ENCODE results near the gene FER.
"Not testable (repeated sequence)": the region's sequence is repeated elsewhere in the genome, so short reads cannot be mapped to it uniquely, and the experiment has no call there.

Gene FER

DNA sequence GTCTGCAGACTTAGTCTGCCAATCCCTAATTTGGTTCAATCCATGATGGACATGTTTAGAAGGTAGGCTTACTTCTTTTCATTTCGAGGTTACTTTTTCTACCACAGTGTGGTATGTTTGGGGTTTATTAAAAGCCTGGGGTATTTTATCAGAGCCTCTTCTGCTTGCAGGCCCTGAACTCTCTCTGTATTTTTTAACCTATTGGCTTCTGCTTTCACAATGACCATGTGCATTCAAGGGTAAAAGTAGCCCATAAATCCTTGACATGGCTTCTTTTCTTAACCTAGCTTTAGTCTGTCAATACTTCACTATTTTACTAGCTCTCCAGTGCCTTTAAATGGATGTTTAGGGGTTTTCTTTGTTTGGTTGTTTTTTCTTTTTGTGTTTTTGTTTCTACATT is 286.6 kb downstream of the FER start:
- no peak for DNase-seq (ENCODE audit: low read depth in 2 of 2)

DNA sequence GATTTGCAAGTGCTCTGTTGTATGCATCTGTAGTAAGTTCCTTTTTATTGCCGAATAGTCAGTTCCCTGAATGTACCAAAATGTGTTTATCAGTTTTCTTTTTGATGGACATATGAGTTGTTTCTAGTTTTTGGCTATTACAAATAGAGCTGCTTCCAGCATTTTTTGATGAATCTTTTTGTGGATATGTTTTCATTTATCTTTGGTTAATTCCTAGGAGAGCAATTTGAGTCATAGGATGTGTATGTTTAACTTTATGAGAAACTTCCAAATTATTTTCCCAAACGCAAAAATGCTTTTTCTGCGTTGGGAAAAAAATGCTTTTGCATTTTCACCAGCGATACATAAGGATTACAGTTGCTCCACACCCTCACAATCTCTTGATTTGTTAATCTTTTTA is 287.7 kb downstream of the FER start:
- no peak for DNase-seq (ENCODE audit: low read depth in 2 of 2)

DNA sequence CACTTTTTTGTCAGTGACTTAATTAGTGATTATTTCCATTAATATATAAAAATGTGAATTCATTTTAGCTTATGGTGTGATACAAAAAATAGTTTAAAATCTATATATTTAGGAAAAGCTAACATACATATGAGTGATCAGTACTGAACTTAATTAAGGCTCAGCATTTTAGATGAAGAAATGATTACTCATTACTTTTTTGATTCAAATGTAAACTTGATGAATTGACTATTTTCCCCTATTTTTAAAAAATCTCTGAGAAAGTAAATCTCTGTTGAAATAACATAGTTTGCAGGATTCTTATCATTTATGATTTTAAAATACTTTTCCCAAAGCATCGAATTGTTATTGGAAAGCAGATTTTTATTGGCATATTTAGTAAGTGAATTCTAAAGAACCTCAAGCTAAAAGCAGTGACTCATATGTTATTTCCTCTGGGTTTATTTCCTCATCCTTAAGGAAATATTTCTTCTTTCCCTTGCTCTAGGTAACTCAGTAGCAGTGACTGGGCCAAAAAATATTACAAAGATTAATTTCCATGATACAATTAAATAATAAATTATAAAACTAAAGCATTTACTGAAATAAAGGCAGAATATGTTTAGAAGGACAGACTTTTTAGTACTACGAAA is 290.6 kb downstream of the FER start:
- no peak for DNase-seq (ENCODE audit: low read depth in 2 of 2)

GRCh38 chr5:109041317-109041716 is 293.6 kb downstream of the FER start:
- DNase-seq (ENCODE audit: low read depth in 2 of 2) = no peak

- no peak for DNase-seq (ENCODE audit: low read depth in 2 of 2)
These were observed 298.0 kb downstream of the FER start for GRCh38 chr5:109045710-109046109.

GRCh38 chr5:109049565-109049964 is 301.9 kb downstream of the FER start:
- no peak for DNase-seq (ENCODE audit: low read depth in 2 of 2)

DNA sequence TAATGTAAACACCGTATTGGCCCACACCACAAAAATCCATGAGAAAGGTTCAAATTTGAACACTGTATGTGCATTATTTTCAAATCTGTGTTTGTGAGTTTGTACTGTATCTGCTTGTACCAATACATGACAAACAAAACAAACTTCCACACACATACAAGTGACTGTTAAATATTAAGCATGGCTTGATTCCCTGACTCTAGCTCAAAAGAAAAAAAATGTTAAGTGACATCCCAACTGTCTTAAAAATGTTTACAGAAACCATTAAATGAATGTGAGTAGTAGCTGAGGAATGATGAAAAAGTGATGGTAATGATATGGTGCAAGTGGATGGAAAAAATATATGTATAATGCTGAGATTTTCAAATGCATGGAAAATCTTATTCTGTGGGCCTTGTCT is 302.6 kb downstream of the FER start:
- not testable (repeated sequence) for DNase-seq (ENCODE audit: low read depth in 2 of 2)

DNA sequence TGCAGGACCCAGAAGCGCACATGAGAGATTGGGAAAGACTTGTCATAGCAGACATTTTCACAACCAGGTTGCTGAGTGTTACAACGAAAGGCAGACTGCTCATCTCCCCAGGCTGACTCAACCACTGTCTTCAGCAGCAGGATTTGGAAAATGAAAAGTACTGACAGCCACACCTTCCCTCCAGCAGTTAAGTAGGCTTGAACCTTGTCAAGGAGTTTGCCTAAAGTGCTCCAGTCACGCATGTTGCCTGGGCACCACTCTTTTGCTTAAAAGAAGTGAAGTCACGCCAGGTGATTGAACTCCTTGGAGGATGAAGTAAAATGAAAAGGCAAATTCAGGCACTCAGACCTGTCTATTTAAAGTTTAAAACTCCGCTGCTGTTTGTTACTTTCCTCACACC is 304.5 kb downstream of the FER start:
- not testable (repeated sequence) for DNase-seq (ENCODE audit: low read depth in 2 of 2)

DNA sequence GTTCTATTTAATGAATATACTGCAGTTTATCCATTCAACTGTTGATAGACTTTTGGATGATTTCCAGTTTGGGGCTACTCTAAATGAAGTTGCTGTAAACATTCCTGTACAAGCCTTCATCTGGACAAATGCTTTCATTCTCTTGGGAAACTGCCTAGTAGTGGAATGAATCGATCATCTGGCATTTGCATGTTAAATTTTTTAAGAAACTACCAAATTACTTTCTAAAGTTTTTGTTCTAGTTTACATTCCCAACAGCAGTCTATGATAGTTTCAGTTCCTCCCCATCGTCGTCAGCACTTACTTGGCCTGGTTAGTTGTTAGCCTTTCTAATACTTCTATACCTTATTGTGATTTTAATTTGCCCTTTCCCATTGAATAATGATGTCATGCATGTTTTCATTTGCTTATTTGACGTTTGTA is 306.3 kb downstream of the FER start:
- no peak for DNase-seq (ENCODE audit: low read depth in 2 of 2)

DNA sequence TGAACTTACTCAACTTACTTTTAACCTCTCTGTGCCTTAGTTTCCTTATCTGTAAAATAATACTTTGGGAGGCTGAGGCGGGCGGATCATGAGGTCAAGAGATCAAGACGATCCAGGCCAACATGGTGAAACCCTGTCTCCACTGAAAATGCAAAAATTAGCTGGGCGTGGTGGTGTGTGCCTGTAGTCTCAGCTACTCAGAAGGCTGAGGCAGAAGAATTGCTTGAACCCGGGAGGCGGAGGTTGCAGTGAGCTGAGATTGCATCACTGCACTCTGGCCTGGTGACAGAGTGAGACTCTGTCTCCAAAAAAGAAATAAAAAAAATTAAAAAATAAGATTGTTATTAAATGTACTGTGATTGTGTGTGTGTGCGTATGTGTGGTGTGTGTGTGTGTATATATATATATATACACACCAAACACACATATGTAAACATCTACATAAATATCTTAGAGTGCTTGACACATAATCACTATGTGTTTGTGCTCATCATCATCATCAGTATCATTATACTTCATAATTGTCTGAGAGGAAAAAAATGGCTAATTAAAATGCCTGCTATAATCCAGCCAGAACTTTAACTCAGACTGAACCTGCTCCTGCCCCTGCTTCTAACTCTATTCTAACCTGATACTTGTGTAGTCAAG is 312.8 kb downstream of the FER start:
- no peak for DNase-seq (ENCODE audit: low read depth in 2 of 2)

- no peak for DNase-seq (ENCODE audit: low read depth in 2 of 2)
These were observed 315.0 kb downstream of the FER start for GRCh38 chr5:109062664-109063063.

- no peak for DNase-seq (ENCODE audit: low read depth in 2 of 2)
These were observed 315.5 kb downstream of the FER start for GRCh38 chr5:109063223-109063622.

DNA sequence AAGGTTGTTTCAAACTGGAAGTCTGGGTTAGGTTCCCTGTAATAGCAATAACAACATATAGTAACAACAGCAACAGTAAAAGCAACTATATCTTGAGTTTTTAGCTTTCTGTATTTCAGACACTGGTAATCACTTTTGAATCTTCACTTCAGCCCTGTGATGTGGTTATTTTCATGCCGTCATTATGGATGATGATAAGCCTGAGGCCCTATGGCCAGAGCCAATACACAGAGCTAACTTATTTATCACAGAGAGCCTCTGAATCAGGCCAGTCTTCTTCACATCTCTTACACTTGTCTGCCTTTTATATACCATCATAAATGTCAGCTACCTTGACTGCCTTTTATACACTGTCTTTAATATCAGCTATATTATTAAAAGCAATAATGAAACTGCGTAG is 329.0 kb downstream of the FER start:
- DNase-seq (ENCODE audit: low read depth in 2 of 2) = no peak

- no peak for DNase-seq (ENCODE audit: low read depth in 2 of 2)
These were observed 330.8 kb downstream of the FER start for GRCh38 chr5:109078448-109078847.

DNA sequence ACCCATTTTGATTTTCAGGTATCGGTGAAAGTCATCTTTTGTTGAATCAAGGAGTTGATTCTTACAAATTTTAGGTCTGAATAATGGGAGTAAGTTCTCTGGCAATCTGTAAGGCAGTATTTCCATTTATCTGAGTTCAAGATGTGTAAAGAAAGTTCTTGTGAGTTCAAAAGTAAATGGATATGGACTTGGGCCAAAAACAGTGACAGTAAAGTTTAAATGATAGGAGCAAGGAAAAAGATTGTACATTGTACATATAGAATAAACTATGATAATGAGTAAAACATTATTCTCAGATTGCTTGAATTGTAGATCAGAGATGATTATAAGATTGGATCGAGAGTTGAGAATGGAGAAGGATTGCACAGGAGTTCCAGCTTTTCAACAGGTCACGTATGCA is 332.8 kb downstream of the FER start:
- no peak for DNase-seq (ENCODE audit: low read depth in 2 of 2)

DNA sequence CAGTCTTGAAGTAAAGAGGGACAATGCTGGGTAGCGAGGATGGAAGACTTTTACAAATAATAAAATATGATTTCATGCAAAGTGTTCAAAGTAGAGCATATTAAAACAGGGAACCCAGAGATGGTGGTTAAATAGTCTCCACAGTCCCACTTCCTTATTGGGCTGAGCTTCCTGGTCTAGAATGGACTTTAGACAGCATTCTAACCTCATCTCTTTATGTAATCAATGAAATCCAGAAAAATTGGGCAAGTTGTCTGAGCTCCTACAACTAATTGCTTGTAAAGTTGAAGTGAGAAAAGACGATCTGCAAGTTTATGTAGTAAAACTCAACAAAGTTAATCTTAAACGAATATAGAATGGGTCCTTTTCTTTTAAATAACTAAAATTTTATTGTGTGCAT is 333.2 kb downstream of the FER start:
- no peak for DNase-seq (ENCODE audit: low read depth in 2 of 2)

- no peak for DNase-seq (ENCODE audit: low read depth in 2 of 2)
These were observed 336.2 kb downstream of the FER start for GRCh38 chr5:109083937-109084336.

DNA sequence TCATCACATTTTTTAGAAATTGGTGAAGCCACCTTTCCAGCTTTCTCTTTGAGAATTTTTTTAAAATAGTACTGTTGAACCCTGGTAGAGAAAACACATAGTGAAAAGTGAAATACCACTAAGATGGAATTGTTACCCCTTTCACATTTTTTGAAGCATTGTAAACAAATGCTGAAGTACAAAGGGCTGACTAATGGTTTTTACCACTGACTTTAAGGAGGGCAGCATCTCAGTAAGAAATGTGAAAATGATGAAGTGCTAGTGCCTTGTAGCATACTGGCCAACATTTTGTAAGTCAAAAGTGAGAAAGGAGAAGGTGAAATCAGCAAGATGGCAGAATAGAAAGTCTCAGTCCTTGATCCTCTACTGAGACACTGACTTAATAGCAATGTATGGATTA is 341.5 kb downstream of the FER start:
- no peak for DNase-seq (ENCODE audit: low read depth in 2 of 2)

DNA sequence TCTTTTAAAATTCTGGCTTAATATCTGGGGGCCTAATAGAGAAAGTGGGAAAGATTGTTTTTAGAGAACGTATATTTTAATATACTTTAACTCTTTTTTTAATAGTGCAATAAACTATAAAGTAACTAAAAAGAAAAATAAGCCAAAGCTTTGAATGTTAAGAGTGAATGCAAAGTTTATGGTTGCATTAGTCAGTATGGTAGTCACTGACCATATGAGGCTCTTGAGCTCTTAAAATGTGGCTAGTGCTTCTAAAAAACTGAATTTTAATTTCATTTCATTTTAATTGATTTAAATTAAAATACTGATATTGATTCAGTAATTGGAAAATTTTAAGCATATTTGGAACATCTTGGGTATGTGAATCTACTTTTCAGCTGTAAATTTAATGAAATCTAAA is 351.4 kb downstream of the FER start:
- no peak for DNase-seq (ENCODE audit: low read depth in 2 of 2)

DNA sequence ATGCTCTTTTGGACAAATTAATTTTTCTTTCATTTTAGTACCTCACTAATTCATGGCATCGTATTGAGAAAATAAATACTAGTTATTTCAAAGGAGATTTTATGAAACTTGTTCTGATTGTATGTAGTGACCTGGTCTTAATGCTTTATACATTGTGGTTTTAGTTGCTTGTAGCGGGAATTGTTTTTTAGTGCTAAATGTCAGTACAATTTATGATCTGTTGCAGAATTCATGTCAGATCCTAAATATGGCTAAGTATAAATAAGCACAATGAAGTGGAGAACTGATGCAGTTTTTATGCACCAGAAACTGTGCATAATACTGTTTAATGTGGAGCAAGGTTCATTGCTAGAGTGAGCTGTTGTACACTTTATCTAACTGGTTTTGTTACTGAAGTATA is 353.3 kb downstream of the FER start:
- no peak for DNase-seq (ENCODE audit: low read depth in 2 of 2)

DNA sequence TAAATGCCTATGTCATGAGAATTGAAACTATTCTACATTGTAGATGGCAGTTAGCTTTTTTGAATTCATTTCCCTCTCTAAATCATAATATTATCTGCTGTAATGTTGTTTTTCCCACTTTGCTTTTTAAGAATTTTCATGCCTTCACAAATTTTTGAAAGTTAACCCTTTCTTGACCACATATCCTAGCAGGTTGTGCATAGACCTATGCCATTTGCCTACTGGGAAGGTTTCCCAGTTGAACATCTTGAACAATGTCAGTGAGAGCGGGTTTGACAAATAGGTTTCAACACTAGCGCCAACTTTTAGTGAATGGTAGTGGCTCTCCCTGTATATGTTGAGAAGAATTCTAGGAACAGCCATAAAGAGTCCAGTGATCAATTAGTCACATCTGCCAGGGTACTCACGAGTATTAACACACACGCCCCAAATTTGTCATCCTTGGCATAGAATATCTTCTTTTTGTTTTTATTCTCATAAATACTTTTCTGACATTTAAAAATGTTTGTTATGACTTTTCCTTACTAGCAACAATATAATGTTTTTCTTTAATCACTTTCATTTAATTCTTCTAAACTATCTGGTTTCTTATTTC is 354.5 kb downstream of the FER start:
- DNase-seq (ENCODE audit: low read depth in 2 of 2) = no peak

DNA sequence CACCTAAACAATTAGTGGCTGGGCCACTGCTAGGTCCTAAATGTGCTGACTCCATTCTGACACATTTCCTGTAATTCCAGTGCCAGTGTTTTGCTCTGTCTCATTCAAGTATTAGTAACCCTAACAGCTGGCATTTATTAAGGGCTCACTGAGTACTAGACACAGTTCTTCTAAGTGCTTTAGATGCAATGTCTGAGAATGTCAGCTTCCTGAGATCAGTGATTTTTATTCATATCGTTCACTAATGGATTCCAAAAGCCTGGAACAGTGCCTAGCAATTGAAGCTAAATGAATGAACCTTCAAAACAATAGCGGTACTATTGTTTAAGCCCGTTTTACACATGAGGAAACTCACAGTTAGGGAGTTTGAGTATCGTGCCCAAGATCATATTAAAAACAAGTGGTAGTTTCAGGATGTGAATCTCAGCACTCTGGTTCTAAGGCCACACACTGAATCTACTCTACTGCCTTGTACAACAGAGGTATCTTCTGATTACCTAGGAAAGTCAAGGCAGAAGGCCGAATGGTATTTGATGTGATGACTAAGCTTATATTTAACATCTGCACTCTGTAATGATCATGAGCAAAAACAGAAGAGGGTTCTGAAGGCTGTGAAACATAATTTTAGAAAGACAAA is 358.1 kb downstream of the FER start:
- no peak for DNase-seq (ENCODE audit: low read depth in 2 of 2)

GRCh38 chr5:109111680-109112079 is 364.0 kb downstream of the FER start:
- no peak for DNase-seq (ENCODE audit: low read depth in 2 of 2)

Data from stimulated activated CD4-positive, alpha-beta T cell treated with anti-CD3 and anti-CD28 coated beads, Interleukin-12 subunit alpha, Interleukin-12 subunit beta, amount 100 ng/mL, for 24 hours (primary cell).